H4 (cell line): ENCODE data around the gene PCNX3. TPM values are rescaled to one million over a fixed set of nuclear protein-coding genes. Genes with fewer than 3 reads are reported as not detected.

Experiments used
- DNase-seq: peaks from one replicate; pipeline ENCODE4 v3.0.0-alpha.2; 2015; ENCODE audit warnings: low spot score
- total RNA-seq: library from RNA; depleted of rRNA; stranded (reverse); fragments of >200 nt; shearing (Covaris generic); gene quantifications from 2 replicates; pipeline ENCODE4 v1.2.3, GENCODE V29; 2014

PCNX3 gene
- total RNA-seq, 1 experiment from 2014 or later, result 11.7 TPM

DNA sequence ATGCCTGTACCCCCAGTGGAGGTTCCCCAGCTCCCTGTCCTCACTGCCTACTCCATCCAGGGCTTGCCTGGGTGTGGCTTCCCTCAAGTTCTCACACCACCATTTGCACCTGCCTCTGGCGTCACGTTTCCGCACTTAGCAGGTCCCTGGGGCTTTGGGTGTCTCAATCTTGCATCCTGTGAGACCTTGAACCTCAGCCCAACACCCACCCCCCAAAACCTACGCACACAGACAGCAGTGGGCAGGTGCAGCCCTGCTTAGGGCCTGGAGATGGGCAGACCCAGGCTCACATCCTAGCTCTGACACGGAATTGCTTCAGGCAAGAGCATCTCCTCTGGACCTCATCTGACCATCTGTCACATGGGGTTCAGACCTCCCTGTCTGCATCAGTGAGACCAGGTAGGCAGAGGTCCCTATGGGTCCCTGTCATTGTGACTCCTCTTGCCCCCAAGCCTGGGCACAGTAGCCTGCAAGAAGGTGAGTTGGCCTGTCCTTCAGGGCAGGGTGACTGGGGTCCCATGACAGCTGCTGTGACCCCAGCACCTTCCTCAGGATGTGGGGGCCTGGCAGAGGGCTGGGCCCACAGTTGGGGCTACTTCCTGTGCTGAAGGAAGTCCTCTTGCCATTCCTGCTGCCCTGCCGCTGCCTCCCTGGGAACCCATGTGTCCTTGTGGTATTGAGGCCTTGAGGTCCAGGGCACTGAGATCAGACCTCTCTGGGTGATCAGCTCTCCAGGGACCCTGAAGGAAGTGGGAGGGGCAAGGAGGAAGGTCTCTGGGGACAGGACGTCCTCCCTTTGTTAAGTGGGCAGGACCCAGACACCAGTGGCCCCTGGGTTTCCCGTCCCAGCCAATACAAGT lies 24.3 kb downstream of the PCNX3 start:
- no peak for DNase-seq

GRCh38 chr11:65640483-65641296 lies 25.1 kb downstream of the PCNX3 start:
- no peak for DNase-seq

DNA sequence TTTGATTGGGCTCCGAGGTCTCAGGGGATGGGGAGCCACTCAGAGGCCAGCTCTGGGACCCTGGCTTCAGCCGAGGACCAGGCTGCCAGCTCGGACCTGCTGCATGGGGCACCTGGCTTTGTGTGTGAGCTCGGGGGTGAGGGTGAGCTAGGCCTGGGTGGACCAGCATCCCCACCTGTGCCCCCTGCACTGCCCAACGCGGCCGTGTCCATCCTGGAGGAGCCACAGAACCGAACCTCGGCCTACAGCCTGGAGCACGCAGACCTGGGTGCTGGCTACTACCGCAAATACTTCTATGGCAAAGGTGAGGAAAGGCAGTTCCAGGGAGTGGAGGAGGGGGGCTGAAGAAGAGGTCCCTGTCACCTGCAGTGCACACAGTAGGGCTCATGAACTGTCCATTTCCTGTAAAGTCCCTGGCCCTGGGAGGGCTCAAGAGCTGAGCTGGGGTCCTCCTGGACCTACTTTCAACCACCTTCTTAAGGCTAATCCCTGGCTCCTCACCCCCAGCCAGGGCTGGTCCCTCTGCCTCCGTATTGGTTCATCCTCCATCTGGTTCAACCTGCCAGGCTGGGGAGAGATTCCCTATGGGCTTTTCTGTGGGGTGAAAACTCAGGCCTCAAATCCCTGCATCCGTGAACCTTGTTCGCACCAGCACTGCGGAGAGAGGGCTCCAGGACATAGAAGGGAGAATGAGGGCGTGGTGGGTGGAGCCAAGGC lies 25.9 kb downstream of the PCNX3 start:
- DNase-seq, result no peak

DNA sequence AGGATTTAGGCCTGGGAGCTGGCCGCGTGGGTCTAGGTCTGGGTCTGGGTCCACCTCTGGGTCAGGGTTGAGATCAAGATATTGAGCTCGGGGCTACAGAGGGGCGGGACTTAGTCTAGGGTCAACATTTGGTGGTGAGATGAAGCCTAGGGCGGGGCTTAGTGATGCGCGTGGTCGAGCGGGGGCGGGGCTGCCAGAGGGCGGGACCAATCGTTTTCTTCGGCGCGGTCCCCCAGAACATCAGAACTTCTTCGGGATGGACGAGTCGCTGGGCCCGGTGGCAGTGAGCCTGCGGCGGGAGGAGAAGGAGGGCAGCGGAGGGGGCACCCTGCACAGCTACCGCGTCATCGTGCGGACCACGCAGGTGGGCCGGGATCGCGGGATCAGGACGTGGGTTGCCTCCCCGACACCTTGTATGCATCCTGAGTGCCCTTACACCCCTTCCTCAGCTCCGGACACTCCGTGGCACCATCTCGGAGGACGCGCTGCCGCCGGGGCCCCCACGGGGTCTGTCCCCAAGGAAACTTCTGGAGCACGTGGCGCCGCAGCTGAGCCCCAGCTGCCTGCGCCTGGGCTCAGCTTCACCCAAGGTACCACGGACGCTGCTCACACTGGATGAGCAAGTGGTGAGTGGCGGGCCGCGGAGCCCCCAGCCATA lies 26.6 kb downstream of the PCNX3 start:
- no peak for DNase-seq

- no peak for DNase-seq
These were observed 28.4 kb downstream of the PCNX3 start for GRCh38 chr11:65643971-65644370.

- DNase-seq, result no peak
These were observed 29.3 kb downstream of the PCNX3 start for GRCh38 chr11:65644837-65645236.

DNA sequence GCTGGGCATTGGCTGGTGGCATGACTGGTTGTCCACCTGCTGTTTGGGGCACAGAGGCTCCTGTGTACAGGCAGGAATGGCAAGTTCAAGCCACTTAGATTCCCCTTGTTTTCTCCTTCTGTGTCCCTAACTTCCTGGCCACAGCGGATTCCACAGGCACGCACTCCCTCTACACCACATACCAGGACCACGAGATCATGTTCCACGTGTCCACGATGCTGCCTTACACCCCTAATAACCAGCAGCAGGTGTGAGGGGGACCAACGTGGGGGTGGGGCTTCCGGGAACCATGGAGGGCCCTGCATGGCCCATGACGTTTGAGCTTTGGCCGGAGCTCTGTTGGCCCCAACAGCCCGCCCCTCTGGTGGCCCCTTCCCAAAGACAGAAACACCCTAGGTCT lies 30.1 kb downstream of the PCNX3 start:
- no peak for DNase-seq

DNA sequence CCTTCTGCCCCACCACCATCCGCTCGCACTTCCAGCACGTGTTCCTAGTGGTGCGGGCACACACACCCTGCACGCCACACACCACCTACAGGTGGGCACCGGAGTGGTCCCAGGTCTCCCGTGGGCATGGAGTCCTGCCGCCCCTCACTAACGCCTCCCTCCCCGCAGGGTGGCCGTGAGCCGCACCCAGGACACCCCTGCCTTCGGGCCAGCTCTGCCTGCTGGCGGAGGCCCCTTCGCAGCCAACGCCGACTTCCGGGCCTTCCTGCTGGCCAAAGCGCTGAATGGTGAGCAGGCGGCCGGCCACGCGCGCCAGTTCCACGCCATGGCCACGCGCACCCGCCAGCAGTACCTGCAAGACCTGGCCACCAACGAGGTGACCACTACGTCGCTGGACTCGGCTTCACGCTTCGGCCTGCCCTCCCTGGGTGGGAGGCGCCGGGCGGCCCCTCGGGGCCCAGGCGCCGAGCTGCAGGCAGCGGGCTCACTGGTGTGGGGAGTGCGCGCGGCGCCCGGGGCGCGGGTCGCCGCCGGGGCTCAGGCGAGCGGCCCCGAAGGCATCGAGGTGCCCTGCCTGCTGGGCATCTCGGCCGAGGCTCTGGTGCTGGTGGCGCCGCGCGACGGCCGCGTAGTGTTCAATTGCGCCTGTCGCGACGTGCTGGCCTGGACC lies 30.8 kb downstream of the PCNX3 start:
- DNase-seq, result no peak

DNA sequence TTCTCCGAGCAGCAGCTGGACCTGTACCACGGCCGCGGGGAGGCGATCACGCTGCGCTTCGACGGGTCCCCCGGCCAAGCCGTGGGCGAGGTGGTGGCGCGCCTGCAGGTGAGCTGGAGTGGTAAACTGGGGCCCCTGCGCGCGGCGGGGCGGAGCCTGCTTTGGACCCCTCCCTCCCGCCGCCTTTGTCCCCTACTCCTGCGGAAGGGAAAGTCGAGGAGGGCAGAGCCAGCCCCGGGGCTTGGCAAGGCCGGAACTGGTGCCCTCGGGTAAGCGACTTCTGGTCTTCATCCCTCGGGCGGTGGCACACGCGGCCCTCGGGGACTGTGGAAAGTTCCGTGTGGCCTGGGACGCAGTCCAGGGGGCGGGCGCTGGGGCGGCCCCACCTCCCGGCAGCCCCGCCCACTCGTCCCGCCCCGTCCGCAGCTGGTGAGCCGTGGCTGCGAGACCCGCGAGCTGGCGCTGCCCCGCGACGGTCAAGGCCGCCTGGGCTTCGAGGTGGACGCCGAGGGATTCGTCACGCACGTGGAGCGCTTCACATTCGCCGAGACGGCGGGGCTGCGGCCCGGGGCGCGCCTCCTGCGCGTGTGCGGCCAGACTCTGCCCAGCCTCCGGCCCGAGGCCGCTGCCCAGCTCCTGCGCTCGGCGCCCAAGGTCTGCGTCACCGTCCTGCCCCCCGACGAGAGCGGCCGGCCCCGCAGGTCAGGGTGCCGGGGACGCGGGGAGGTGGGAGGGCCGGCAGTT lies 31.6 kb downstream of the PCNX3 start:
- no peak for DNase-seq

GRCh38 chr11:65648997-65649493 lies 33.5 kb downstream of the PCNX3 start:
- no peak for DNase-seq

- DNase-seq, result no peak
These were observed 34.3 kb downstream of the PCNX3 start for GRCh38 chr11:65649656-65650546.

- no peak for DNase-seq
These were observed 35.2 kb downstream of the PCNX3 start for GRCh38 chr11:65650547-65651338.

DNA sequence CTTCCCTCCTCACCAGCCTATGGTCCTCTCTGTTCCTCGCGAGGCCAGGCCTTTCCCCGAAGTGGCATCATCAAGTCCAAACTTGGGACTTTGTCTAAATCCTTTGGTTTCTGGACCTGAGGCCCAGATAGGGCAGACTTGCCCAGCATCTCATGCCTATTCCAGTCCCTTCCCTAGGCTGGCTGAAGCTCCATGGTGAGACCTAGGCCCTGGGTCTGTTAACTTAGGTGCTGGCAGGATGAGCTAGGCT lies 35.7 kb downstream of the PCNX3 start:
- DNase-seq, result no peak

- DNase-seq, result no peak
These were observed 36.3 kb downstream of the PCNX3 start for GRCh38 chr11:65651589-65652510.

DNA sequence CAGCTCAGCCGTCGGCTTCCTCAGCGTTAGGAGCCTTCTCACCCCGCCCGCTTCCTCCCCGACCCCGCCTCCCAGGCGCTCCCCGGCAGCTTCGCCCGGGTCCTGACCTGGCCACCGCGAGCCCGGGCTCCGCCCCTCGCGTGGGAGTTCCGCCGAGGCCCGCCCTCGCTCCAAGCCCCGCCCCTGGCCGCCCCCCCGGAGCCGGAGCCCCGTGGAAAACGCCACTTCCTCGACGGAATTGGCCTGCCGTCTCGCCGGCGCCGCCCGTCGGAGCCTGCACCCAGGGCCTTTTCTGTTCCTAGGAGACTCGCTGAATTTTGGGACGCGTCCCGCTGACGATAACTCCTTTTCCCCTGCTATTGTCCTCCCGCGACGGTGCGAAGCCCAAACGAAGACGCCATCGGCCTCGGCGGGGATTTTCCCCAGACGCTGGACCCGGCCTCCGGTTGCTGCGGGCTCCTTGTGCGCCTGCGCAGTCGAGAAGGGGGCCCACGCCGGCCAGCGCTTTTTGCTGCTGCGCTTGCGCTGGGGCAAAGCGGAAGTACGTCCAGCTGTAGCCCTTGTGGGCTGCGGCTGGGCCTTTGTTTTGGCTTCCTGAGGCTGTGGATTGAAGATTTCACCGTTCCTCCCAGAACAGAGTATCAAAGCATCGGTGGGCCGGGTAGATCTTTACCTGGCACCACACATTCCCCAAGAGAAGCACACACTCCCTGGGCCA lies 37.1 kb downstream of the PCNX3 start:
- DNase-seq, result peak; percentile 91

GRCh38 chr11:65653229-65654225 lies 38.0 kb downstream of the PCNX3 start:
- no peak for DNase-seq
